Hematopoietic multipotent progenitor cell treated with erythropoietin and hydrocortisone succinate and interleukin-3 and kit ligand, for 4 days (in vitro differentiated cells): Measurements from ENCODE around the gene CRACR2B.

Experiments used
- DNase-seq: peaks from one replicate; pipeline ENCODE4 v3.0.0-alpha.2; 2015

Gene CRACR2B

DNA sequence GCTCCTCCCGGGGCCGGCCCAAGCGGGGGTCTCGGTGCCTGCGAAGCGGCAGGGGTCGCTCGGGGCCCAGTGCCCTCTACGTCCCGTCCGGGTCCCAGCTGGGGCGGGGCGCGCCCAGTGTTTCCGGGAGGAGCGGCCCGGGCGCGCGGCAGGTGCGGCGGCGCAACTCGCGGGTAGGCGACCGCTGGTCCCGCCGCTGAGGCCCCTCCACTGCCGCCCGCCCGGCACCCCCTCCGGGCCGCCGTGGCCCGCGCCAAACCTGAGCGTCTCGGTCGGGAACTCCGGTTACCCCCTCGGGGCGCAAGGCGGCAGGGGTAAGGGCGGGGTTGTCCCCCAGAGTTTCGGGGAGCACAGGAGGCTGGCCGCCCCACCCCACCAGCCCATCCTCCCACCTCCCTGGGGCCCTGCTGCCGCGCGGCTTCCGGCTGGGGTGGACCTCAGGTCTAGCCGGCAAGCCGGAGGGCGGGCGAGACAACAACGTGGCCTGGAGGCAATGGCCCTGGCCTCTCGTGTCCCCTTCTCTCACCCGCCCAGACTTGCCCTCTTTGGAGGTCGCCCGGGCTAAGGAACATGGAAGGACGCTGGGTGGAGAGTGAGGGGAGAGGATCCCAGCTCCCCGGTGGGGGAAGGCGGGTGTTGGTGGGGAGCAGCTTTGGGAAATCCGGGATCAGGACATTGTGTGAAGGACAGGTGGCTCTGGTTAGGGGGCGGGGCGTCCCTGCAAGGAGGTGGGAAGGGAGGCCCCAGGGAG lies 398 bp upstream of the CRACR2B start:
- no peak for DNase-seq

GRCh38 chr11:828506-829175 lies 922 bp downstream of the CRACR2B start:
- DNase-seq = no peak

- DNase-seq = no peak
Observed at GRCh38 chr11:829176-829846, 1.6 kb downstream of the CRACR2B start.

GRCh38 chr11:829847-830294 lies 2.2 kb downstream of the CRACR2B start:
- DNase-seq = no peak

GRCh38 chr11:830295-831117 lies 2.8 kb downstream of the CRACR2B start:
- DNase-seq = peak; percentile 88

DNA sequence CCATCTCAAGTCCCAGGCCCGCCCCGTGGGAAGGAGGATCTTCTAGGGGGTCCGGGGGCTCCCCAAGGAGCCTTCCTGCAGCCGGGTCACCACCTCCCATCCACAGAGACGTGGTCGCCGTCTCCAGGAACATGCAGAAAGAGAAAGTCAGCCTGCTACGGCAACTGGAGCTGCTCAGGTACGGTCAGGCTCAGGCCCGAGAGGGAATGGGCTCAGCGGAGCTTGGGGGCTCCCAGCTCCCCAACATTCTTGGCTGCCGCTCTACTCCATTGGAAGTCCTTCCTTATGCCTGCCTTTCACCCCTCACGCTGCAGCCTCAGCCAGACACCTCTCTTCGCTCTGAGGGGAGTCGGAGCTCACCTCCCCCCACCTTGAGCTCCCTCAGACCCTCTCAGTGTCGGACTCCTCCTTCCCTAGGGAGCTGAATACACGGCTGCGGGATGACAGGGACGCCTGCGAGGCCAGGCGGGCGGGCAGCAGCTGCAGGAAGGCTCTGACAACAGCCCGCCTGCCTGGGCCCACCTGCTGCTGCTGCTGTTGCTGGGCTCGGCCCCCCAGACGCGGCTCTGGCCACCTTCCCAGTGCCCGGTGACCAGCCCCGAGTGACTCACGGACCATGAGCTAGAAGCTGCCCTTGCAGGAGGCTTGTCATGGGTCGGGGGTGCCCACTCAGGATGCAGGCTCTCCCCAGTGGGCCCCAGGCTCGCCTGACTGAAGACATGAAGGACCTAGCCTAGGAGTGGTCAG lies 3.6 kb downstream of the CRACR2B start:
- no peak for DNase-seq

GRCh38 chr11:831961-832528 lies 4.3 kb downstream of the CRACR2B start:
- no peak for DNase-seq

DNA sequence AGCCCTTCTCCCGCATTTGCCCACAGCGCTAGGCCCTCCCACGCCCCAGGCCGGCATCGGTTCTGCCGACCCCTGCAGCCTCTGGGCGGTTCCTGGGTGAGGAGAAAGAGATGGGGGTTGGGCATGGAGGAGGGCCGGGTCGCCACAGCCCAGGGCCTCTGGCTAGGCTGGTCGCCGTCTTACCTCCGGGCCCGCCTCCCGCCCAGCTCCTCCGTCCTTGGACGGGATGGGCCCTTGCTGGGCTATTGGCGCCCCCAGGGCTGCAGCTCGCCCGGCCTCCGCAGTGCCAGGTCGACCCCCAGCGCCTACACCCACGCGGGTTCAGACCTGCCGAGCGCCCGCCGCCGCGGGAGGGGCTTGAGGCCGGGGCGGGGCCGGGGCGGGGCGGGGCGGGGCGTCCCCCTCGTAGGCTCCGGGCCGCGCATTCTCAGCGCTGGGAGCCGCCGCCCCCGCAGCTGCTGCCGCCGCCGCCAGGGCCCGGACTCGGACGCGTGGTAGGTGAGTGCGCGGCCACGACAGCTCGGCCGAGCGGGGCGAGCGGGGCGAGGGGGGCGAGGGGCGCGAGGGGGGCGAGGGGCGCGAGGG lies 4.9 kb downstream of the CRACR2B start, which contains the start of gene CD151:
TSS of gene CD151 (plus strand) at position 424 of the 585 bp plus-strand sequence. CDS start 3,118 bp downstream, outside the sequence.
- DNase-seq = peak; percentile 78

DNA sequence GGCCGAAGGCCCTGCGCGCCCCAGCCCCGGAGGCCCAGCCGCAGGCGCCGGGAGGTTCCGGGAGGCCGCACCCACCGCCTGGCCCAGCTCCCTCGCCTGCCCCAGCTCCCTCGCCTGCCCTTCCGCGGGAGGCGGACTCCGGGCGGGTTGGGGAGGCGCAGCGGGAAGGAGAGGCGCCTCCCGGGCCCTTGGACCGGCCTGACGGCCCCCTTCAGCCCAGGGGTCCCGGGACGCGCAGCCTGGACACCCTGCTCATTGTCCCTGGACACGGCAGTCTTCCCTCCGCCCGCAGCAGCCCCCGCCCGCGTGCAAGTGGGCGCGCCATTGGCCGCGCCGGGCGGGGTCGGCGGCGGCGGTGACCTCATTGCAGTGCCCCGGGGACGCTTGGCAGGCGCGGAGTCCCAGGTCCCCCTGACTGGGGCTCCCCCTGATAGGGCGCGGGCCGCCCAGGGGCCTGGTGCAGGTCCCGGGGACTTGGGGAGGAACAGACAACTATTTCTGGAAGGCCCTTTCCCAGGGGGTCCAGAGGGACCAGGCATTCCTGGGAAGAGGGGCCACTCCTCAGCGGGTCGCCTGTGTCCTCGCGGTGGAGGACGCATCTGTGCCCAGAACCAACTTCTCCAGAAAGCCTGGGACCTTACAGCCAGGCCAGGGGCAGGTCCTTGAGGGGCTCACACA lies 5.5 kb downstream of the CRACR2B start:
- peak; percentile 75 for DNase-seq

DNA sequence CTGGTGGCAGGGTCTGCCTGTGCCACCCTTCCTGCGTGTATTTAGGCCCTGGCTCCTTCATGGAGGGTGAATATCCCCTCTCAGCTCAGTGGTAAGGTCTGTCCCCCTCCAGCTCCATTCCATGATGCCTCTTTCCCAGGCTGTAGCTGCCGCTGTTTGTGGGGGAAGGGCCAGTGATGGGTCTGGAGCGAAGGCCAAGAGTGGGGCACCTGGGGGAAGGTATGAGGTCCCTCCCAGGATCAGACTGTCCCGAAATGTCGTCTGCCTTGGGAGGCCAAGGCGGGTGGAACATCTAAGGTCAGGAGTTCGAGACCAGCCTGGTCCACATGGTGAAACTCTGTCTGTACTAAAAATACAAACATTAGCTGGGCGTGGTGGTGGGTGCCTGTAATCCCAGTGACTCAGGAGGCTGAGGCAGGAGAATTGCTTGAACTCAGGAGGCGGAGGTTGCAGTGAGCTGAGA lies 6.2 kb downstream of the CRACR2B start:
- DNase-seq = no peak

- DNase-seq = peak; percentile 68
Observed at GRCh38 chr11:834371-835316, 6.9 kb downstream of the CRACR2B start.

DNA sequence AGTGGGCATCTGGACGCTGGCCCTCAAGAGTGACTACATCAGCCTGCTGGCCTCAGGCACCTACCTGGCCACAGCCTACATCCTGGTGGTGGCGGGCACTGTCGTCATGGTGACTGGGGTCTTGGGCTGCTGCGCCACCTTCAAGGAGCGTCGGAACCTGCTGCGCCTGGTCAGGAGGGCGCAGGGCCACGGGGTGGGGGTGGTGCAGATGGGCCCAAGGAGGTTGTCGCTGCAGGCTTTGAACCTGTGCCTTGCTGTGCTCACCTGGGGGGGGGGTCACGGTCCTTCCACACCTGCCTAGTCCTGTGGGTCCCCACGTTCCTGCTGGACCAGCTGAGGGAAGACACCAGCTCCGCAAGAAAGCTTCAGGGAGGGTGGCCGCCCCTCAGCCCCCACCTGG lies 8.6 kb downstream of the CRACR2B start:
- DNase-seq = no peak

DNA sequence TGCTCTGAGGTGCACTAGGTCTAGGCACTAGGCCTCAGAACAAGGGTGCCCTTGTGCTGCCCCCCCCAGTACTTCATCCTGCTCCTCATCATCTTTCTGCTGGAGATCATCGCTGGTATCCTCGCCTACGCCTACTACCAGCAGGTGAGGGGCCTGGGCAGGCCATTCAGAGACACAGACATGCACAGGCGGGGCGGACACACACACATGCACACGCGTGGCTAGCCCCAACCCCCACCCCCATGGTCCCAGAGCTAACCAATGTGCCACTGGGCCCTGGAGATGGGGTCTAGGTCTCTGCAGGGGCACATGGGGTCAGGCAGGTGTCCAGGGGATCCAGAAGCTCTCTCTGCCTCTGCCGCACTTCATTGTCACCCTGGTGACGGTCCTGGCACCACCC lies 9.0 kb downstream of the CRACR2B start:
- no peak for DNase-seq

DNA sequence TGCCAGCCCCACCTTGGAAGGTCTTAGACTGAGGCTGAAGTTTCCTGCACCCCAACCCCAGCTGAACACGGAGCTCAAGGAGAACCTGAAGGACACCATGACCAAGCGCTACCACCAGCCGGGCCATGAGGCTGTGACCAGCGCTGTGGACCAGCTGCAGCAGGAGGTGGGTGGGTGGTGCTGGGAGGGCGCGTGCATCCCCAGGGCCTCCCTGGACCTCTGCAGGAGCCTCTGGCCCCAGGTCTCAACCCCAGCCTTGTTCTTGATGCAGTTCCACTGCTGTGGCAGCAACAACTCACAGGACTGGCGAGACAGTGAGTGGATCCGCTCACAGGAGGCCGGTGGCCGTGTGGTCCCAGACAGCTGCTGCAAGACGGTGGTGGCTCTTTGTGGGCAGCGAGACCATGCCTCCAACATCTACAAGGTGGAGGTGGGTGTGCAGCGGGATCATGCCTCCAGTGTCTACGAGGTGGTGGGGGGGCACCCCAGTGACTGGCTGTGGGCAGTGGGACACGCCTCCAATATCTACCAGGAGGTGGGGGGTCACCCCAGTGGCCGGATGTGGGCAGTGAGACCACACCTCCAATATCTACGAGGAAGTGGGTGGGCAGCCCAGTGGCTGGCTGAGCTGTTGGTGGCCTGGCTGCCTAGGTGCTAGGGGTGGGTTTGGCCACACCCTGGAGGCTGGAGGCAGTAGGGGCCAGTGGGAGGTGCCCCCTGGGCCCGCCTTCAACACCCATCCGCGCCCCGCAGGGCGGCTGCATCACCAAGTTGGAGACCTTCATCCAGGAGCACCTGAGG lies 9.7 kb downstream of the CRACR2B start:
- peak; percentile 77 for DNase-seq

GRCh38 chr11:837990-838307 lies 10.2 kb downstream of the CRACR2B start:
- no peak for DNase-seq

DNA sequence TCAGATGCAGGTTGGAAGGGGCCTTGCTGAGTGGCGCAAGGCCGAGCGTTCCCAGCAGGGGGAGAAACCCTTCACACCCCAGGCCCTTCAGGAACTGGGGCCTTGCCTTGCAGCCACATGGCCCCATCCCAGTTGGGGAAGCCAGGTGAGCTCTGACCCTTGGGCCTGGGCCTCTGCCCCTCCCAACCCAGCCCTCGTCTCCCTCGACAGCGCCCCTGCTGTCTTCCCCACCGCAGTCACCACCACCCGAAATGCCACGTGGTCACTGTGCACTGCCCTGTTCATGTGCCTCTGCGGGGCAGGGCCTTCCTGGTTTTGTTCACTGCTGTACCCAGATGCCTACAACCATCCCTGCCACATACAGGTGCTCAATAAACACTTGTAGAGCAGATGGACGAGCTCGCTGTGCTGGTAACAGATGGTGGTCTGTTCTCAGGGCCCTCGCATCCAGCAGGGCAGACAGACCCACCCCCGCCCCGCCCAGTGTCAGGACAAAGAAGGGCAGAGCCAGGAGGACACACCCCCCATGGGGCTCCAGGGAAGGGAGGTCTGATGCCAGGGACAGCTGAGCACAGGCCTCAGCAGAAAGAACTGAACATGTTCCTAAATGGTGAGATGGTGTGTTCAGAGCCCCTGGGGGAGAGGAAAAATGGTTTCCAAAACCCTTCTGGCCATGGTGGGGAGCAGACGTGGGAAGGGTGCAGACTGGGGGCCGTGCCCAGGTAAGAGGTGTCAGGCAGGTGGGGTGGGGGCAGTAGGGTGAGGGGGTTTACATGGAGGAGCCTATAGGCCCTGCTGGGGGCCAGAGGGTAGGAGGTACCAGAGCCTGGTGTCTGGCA lies 10.9 kb downstream of the CRACR2B start:
- no peak for DNase-seq

DNA sequence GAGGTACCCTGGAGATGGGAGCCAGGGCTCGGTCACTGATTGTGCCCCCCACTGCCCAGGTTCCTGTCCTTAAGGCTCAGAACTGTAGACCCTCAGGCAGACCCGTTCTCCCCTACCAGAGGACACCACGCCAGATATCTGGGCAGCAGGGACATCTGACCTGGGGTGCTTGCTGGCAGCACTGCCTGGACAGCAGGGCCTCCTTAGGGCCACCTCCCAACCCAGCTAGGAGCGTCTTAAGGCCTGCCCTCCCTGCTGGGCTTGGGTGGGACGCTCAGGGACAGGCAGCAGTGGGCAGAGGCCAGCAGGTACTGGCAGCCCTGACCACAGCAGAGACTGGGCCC lies 11.5 kb downstream of the CRACR2B start:
- DNase-seq = no peak
